HG03159 (cell line): ENCODE results near the gene DNAJB1.
A peak's percentile ranks its signal among the peaks of the same experiment; 100 is the strongest.

Experiments
- ATAC-seq: cut with Tn5 transposase; IDR thresholded peaks from one replicate; pipeline ENCODE4 v1.9.1; 2021; ENCODE audit warnings: mild to moderate bottlenecking, moderate library complexity; ENCODE audit not compliant: unreplicated experiment

DNAJB1 gene

GRCh38 chr19:14496834-14497227 lies 21.4 kb downstream of the DNAJB1 start:
- ATAC-seq, result no peak

GRCh38 chr19:14496029-14496833 lies 22.0 kb downstream of the DNAJB1 start, which contains the start of gene GIPC1:
TSS of gene GIPC1 (minus strand) at chr19:14496127. CDS start at chr19:14482976, 13,151 bp downstream.
- ATAC-seq, result peak; percentile 64

- peak; percentile 35 for ATAC-seq
Observed at GRCh38 chr19:14495672-14496028, 22.5 kb downstream of the DNAJB1 start.

- no peak for ATAC-seq
Observed at GRCh38 chr19:14494910-14495671, 23.1 kb downstream of the DNAJB1 start.

DNA sequence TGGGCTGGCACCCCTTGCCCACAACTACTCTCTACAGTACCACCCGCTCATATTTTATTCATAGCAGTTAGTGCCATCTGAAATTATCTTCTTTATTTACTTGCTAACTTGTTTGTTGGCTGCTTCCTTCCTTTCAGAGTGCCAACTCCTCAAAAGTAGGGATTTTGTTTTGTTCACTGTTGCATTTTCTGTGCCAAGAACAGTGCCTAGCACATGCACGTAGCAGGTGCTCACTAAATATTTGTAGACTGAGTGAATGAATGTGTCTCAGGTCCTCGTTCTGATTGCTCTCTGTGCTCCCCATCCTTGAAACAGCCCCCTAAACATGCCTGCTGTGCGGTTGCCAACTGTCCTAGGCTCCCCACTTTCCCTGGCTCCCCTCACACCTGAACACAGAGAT lies 23.8 kb downstream of the DNAJB1 start:
- no peak for ATAC-seq

GRCh38 chr19:14492756-14493337 lies 25.4 kb downstream of the DNAJB1 start:
- ATAC-seq, result no peak

DNA sequence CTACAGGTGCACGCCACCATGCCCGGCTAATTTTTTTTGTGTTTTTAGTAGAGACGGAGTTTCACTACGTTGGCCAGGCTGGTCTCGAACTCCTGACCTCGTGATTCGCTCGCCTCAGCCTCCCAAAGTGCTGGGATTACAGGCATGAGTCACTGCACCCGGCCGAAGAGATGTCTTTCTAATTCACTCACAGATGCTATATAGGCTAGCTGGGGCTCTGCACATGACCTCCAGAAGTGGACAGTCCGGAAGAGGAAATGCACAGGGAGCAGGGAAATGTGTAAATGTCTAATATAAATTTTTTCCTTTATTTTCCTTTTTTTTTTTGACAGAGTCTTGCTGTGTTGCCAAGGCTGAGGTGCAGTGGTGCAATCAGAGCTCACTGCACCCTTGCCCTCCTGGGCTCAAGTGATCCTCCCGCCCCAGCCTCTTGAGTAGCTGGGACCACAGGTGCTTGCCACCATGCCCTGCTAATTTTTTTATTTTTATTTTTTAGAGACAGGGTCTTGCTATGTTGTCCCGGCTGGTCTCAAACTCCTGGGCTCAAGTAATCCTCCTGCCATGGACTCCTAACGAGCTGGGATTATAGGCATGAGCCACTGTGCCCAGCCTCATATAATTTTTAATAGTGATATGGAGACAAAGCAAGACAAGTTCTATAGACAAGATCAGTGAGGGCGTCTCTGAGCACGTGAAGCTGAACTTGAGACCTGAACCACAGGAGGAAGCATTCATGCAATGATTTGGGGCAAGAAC lies 30.6 kb downstream of the DNAJB1 start:
- no peak for ATAC-seq

DNA sequence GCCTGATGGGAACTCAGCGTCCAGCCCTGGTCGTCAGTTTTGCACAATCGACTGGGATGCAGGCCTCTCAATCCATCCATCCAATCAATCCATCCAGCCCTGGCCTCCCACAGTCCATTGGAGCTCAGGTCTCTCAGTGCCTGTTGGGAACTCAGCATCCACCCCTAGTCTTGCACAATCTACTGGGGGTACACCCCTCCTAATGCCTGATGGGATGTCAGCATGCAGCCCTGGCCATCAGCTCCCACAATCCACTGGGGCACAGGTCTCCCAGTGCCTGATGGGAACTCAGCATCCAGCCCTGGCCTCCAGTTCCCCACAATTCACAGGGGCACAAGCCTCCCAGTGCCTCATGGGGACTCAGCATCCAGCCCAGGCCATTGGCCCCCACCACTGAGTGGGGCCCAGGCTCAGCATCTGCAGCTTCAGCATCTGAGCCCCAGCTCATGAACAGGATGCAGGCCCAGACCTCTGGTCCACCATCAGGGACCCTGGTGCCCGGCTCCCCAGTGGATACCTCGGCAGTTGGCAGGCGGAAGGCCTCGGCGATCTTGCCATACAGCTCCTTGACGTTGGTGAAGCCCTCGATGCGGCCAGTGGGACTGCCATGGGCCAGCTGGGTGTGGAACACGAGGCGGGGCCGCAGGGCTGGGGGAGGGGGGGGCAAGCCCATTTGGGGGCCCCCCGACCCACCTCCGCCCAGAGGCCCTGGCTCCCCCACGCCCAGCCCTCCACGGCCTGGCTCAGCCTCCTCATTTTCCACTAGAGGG lies 35.8 kb downstream of the DNAJB1 start:
- no peak for ATAC-seq

DNA sequence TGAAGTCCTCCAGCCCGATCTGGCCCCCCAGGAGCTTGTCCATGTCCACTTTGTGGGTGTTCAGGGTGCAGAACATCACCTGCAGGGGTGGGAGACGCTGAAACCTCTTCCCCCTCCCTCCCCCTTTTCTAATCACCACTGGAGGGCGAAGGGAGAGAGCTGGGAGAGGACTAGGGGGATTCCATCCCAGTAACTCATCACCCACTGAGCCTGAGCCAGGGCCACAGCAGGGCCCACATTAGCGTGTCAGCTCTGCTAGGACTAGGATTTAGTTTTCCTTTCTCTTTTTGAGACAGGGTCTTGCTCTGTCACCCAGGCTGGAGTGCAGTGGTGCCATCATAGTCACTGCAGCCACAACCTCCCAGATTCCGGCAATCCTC lies 37.5 kb downstream of the DNAJB1 start:
- no peak for ATAC-seq

DNA sequence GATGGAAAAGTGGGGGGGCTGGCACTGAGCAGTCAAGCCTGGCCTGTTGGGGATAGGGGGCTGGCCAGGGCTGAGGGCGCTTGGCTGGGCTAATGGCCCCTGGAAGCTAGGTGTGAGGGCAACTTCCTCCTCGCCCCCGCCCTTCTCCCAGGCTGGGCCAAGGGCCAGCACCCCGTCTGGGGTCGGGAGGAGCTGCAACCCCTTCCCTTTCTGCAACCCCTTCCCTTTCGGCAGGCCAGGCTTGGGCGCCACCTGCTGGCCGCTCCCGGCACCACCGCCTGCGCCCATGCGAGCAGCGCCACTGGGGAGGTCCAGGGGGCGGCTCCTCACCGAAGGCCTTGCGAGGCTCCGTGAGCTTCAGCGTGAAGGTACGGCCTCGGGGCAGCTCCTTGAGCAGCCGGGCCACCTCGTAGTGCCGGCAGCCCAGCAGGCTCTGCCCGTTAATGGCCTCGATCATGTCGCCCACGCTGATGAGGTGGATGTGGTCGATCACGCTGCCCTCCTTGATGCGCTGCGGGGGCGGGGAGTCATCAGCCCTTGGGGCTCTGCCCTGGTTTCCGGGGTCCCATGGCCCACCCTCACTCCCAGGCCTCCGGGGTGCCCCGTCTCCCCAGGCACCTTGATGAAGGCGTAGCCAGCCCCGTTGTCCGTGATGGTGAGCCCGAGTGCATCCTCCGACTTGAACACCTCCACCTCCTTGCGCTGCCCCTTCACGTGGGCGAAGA lies 38.1 kb downstream of the DNAJB1 start:
- no peak for ATAC-seq

- no peak for ATAC-seq
Observed at GRCh38 chr19:14479309-14479974, 38.8 kb downstream of the DNAJB1 start.

DNA sequence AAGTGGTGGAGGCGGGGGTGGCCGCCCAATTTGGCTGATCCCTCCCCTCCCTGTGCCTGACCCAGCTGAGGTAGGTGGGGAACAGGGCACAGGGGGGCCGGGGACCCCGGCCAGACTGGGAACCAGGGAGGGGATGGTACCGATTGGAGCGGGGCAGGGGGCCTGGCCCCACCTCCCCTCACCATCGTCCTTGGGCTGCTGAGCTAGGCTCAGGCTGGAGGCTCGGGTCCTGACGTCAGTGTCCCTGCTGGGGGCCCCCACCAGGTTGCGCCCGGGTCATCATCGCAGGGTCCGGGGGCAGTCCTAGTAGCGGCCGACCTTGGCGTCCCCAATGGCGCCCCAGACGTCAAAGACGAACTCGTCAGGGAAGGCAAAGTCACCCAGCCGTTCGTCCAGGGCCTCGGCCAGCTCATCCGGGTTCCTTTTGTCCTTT lies 40.1 kb downstream of the DNAJB1 start:
- no peak for ATAC-seq

- ATAC-seq, result no peak
Observed at GRCh38 chr19:14477418-14478112, 40.6 kb downstream of the DNAJB1 start.

- ATAC-seq, result no peak
Observed at GRCh38 chr19:14476673-14477401, 41.4 kb downstream of the DNAJB1 start.

DNA sequence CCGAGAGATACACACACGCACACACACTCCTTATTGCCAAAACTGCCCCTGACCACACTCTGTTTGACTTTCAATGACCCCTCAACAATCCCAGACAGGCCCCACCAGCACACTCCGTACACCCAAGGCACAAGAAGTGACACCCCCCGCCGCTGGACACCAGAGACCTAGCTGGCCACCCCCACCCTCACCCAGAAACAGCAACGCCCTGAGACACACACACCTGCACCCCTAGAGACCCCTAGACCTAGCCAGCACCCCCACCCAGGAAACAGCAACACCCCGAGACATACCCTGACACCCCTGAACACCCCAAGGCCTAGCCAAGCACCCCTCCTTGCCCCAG lies 41.9 kb downstream of the DNAJB1 start:
- no peak for ATAC-seq

- no peak for ATAC-seq
Observed at GRCh38 chr19:14475251-14476073, 42.7 kb downstream of the DNAJB1 start, which contains the start of gene PTGER1. TSS of gene PTGER1 (minus strand) at chr19:14475354. CDS start at chr19:14474320, 1,034 bp downstream.

- no peak for ATAC-seq
Observed at GRCh38 chr19:14474827-14475226, 43.4 kb downstream of the DNAJB1 start.
